ENCODE data around the gene TFIP11. TPM values are rescaled to one million over a fixed set of nuclear protein-coding genes. Genes with fewer than 3 reads are reported as not detected.

TFIP11 gene
- total and polyA plus RNA-seq, 2 of the 8 experiments (the other 6 are each of a cell fraction or from before 2014, with no cell fraction given), result 18.1 to 28.3 TPM

- TF ChIP-seq ATF2 (IDR thresholded peaks at IDR 0.05; ENCODE audit: low read length) (no peak), SUZ12 (IDR thresholded peaks at IDR 0.05; ENCODE audit: low read length) (no peak), SP1 (IDR thresholded peaks at IDR 0.05; ENCODE audit: low read depth, low read length) (no peak)
Measured at GRCh38 chr22:26556904-26557303, 44.6 kb upstream of the TFIP11 start (continued).
